HG03103 (cell line): ENCODE results near the gene CTIF.

Experiments used
- ATAC-seq: cut with Tn5 transposase; IDR thresholded peaks from one replicate; pipeline ENCODE4 v1.9.1; 2021; ENCODE audit warnings: low read depth; ENCODE audit not compliant: unreplicated experiment

Gene CTIF

GRCh38 chr18:48675912-48676311 lies 137.1 kb downstream of the CTIF start:
- no peak for ATAC-seq

GRCh38 chr18:48676346-48676745 lies 137.5 kb downstream of the CTIF start:
- no peak for ATAC-seq

- ATAC-seq = no peak
These were observed 138.0 kb downstream of the CTIF start for GRCh38 chr18:48676756-48677368.

GRCh38 chr18:48678237-48679115 lies 139.6 kb downstream of the CTIF start:
- ATAC-seq = no peak

- ATAC-seq = no peak
These were observed 140.4 kb downstream of the CTIF start for GRCh38 chr18:48679236-48679635.

- no peak for ATAC-seq
These were observed 141.8 kb downstream of the CTIF start for GRCh38 chr18:48680339-48681250.

- ATAC-seq = no peak
These were observed 143.9 kb downstream of the CTIF start for GRCh38 chr18:48682768-48683167.

- ATAC-seq = no peak
These were observed 144.4 kb downstream of the CTIF start for GRCh38 chr18:48683197-48683596.

GRCh38 chr18:48683661-48684060 lies 144.8 kb downstream of the CTIF start:
- ATAC-seq = no peak

- no peak for ATAC-seq
These were observed 148.7 kb downstream of the CTIF start for GRCh38 chr18:48687346-48688042.

- ATAC-seq = no peak
These were observed 150.1 kb downstream of the CTIF start for GRCh38 chr18:48688961-48689360.

GRCh38 chr18:48689548-48689947 lies 150.7 kb downstream of the CTIF start:
- no peak for ATAC-seq

- ATAC-seq = no peak
These were observed 151.7 kb downstream of the CTIF start for GRCh38 chr18:48690494-48690893.

GRCh38 chr18:48693006-48693405 lies 154.2 kb downstream of the CTIF start:
- ATAC-seq = no peak

- ATAC-seq = no peak
These were observed 154.9 kb downstream of the CTIF start for GRCh38 chr18:48693625-48694262.

- no peak for ATAC-seq
These were observed 155.5 kb downstream of the CTIF start for GRCh38 chr18:48694295-48694694.

- no peak for ATAC-seq
These were observed 156.8 kb downstream of the CTIF start for GRCh38 chr18:48695671-48696070.

- ATAC-seq = no peak
These were observed 157.4 kb downstream of the CTIF start for GRCh38 chr18:48696218-48696617.

GRCh38 chr18:48697441-48697840 lies 158.6 kb downstream of the CTIF start:
- ATAC-seq = no peak

- ATAC-seq = no peak
These were observed 159.9 kb downstream of the CTIF start for GRCh38 chr18:48698707-48699106.
